HG02970 (cell line): Measurements from ENCODE around the gene SLC25A52.
"Not testable (repeated sequence)": the region's sequence is repeated elsewhere in the genome, so short reads cannot be mapped to it uniquely, and the experiment has no call there.

Source experiments
- ATAC-seq: cut with Tn5 transposase; IDR thresholded peaks from one replicate; pipeline ENCODE4 v1.9.1; 2021; ENCODE audit warnings: mild to moderate bottlenecking, moderate library complexity, moderate number of reproducible peaks; ENCODE audit not compliant: unreplicated experiment, low FRiP score

SLC25A52 gene

GRCh38 chr18:31741097-31741735, 19.5 kb downstream of the SLC25A52 start:
- ATAC-seq: no peak

DNA sequence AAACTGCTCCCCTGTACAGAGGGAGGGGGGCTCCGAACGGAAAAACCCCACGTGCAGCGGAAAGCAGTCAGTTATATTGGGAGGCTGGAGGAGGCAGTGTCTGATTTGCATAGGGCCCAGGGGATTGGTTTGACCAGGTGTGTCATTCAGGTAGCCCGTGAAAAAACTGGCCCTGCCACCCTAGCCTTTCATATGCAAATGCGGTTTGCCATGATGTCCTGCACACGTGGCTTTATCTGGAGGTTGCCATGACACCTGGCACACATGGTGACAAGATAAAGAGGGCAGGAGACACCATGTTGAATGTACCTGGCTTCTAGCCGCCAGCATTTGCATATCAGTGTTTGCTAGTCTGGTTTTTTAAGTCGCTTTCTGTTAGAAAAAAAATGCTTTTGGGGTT, 20.5 kb downstream of the SLC25A52 start:
- no peak for ATAC-seq

DNA sequence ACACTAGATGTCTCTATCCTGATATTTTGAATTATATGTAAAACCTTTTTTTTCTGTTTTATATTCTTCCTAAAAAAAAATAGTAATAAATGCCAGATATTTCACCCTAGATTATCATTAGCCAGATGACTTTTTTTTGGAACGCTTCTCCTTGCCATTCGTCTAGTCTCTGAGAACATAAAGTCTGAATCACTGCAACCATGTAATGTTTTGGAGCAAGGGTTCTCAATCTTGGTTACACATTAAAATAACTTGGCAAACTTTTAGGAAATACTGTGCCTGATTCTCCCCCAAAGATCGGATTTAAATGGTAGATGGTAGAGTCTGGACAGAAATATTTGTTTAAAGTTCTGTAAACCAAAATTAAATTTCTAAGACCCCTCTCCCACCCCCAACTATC, 21.0 kb downstream of the SLC25A52 start:
- no peak for ATAC-seq

- no peak for ATAC-seq
Observed at GRCh38 chr18:31738460-31739407, 21.9 kb downstream of the SLC25A52 start.

DNA sequence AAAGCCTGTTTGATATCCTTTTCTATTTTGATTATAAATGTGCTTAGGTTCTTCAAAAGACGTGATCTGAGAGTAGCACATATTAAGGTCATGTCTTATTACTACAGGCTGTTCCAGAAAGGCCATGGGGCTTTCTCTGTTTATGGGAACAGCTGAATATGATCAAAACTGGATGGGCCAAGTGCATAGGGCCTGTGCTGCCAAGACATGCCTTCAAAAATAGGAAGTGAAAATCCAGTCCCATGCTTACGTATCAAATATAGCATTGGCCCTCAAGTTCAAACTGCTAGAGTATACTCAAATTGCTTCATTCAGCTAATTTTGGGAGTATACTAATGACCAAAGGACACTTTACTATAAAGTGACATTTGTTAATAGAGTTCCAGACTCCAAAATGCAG, 24.1 kb downstream of the SLC25A52 start:
- no peak for ATAC-seq

GRCh38 chr18:31731628-31732027, 29.1 kb downstream of the SLC25A52 start:
- no peak for ATAC-seq

- not testable (repeated sequence) for ATAC-seq
Observed at GRCh38 chr18:31729196-31729595, 31.5 kb downstream of the SLC25A52 start.

- ATAC-seq: no peak
Observed at GRCh38 chr18:31723990-31724711, 36.5 kb downstream of the SLC25A52 start.

DNA sequence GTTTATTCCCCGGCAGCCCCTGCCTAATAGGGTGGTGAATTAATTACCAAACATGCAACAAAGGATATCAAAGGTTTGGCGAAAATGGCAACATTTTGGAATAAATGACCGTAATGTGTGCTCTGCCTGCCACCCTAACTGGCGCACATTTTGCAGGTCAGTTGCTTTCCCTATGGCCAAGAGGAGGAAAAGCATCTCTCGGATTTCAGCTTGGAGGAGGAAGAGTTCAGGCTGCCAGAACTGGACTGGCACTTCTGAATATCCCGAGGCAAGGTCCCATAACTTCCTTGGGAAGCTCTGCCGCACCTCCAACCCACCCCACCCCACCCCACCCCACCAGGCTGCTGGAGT, 37.1 kb downstream of the SLC25A52 start:
- no peak for ATAC-seq

DNA sequence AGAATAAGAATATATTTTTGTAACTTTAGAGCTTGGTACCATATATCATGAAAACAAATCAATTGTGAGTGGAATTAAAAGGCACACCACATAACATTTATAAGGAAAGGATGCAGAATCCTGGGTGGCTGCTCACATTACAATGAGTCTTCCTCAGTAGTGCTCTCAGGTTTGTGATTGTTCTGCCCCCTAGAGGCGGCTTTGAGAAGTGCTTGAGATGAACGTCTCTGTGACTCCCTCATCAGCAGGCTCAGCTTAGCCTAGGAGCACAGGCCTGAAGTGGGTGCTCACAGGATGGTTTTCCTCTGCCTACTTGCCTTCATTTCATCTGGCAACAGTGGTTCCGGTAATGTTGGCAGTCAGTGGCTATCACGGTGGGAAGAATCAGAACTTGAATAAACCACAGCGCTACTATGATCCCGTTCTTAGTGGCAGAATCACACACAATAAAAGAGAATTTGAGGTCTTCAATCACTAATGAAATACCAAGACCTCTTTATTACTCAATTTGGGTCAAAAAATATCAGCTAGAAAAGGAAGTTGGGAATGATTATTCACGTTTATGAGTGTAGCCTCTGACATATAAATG, 38.2 kb downstream of the SLC25A52 start:
- peak; percentile 92 for ATAC-seq

- no peak for ATAC-seq
Observed at GRCh38 chr18:31721601-31722000, 39.1 kb downstream of the SLC25A52 start.

DNA sequence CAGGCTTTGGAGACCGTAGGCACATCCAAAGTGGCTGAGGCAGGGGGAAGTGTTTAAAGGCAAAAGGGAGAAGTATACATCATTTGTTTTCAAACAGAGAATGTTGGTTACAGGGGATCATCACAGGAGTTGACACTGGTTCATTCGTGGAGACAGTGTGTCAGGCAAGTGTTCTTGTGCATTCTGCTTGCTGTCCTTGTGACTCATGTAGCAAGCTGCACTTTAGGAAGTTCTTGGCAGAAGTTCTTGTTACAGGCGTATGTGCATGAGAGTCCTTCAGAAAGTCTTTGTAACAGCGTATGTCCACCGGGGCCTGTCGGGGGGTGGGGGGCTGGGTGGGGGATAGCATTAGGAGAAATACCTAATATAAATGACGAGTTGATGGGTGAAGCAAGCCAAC, 39.8 kb downstream of the SLC25A52 start:
- no peak for ATAC-seq

DNA sequence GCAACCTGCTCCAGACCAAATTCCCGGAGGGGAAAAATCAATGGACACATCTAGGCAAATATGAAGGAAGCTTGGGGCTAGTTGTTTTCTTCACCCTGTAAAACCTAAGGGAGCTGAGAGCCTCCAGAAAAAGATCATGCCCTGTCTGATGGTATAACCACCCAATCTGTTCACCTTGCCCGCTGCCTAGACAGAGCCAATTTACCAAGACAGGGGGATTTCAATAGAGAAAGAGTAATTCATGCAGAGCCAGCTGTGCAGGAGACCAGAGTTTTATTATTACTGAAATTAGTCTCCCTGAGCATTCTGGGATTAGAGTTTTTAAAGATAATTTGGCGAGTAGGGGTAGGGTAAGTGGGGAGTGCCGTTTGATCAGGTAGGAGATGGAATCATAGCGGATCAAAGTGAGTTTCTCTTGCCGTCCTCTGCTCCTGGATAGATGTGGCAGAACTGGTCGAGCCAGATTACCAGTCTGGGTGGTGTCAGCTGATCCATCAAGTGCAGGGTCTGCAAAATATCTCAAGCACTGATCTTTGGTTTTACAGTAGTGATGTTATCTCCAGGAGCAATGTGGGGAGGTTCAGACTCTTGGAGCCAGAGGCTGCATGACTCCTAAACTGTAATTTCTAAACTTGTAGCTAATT, 41.2 kb downstream of the SLC25A52 start:
- no peak for ATAC-seq

DNA sequence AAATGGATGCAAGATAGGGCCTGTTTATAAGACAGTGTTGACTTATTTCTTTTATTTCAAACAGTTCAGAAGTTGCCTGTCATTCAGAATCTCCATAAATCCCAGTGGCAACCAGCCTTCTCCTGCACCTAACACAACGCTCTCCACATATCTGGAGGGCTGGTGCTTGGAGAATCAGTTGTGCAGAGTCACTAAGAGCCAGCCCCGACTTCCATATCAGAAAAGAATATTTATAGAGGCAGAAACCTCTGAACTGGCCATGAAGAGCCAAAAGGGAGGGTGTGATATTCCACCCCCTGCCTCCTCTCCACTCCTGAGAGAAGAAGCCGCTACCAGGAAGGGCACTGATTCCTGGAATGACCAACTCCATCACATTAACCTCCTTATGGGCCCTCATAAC, 42.3 kb downstream of the SLC25A52 start:
- ATAC-seq: no peak

- no peak for ATAC-seq
Observed at GRCh38 chr18:31716362-31716761, 44.3 kb downstream of the SLC25A52 start.

- no peak for ATAC-seq
Observed at GRCh38 chr18:31711365-31712172, 49.1 kb downstream of the SLC25A52 start.

DNA sequence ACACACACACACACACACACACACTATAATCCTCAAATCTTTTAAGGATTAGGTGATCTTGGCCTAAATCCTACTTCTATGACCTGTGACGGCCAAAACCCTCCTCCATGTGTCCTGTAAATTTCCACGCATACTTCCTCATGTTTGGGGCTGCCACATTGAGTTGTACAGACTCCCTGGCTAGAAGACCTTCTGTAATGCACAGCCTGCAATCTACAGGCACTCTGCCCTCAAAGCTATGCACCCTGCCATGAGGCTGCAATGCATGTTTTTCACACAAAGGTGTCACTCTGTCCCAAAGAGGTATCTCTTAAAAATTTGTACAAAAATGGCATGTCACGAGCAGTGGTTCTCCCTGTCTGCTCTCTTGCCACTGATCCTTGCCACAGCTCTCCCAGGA, 49.9 kb downstream of the SLC25A52 start:
- ATAC-seq: no peak
